GM15510 (cell line): ENCODE results near the gene STAM2.
A peak's percentile ranks its signal among the peaks of the same experiment; 100 is the strongest.

Experiments
- POLR2A ChIP-seq: IDR thresholded peaks from 3 replicates; pipeline ENCODE4 v1.6.1; 2011; ENCODE audit warnings: borderline replicate concordance; ENCODE audit not compliant: insufficient read length; ENCODE audit errors: extremely low read depth

STAM2 gene

DNA sequence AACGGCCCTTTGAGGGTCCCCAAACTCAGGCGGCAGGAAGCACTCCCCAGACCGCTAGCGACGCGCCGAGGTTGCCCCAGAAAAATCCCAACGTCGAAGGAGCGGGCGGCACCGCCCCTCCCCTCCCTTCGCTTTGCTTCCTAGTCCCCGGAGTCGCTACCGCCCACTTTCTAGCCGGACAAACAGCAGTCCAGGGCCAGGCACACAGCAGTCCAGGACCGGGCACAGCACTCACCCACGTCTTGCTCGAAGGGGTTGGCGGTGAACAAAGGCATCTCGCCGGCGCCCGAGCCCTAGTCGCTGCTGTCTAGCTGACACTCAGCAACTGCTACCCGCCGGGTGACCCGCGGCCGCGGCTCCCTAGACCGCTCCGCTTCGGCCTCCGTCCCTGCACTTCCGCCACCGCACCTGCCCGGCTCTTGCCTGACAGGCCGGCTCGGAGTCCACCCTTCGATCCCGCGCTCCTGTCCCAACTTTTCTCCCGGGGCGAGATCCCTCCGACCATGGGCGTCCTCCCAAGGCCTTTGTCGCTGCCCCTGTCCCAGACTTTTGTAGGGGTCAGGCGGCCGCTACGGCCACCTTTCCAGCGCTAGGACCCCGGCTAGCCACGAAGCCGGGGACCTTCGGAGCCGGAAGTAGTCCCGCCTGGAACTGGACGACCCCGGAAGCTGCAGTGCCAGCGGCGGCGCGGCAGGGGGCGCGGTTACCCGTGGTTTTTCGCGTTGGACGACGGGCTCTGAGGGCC lies at the start of gene STAM2:
TSS of gene STAM2 (minus strand) at position 396 of the 745 bp plus-strand sequence. CDS start at position 275, 121 bp downstream.
- peak; percentile 83 for TF ChIP-seq POLR2A

- no peak for TF ChIP-seq POLR2A
Measured at GRCh38 chr2:152223977-152224376, 48.4 kb upstream of the STAM2 start.

DNA sequence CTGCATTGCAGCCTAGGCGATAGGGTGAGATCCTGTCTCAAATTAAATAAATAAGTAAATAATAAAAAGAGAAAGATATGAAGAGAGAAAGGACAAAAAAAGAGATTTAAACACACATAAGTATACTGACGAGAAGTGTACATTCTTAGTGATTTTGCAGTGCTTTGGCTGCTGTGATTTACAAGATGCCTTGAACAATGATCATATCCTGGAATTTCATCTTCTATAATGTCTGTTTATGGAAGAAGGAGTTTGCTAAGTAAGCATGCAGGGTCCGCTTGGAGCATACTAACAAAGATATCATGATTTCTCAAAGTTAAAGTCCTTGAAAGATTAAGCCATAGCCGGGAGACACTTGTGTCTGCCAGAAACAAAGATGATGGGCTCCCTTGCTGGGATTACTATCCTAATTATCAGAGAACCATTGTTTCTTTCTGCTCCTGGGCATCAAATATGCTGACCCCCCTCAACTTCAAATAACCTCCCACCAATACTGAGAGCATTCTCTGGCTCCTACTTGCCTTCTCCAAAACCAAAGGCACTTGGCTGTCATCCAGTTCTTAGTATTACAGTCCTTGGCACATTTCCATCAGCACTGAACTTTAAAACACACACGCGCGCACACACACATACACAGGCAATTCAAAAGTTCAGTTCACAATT lies 47.5 kb upstream of the STAM2 start:
- no peak for TF ChIP-seq POLR2A

- no peak for TF ChIP-seq POLR2A
Measured at GRCh38 chr2:152221839-152222238, 46.3 kb upstream of the STAM2 start.

GRCh38 chr2:152219077-152219828 lies 43.7 kb upstream of the STAM2 start:
- no peak for TF ChIP-seq POLR2A

DNA sequence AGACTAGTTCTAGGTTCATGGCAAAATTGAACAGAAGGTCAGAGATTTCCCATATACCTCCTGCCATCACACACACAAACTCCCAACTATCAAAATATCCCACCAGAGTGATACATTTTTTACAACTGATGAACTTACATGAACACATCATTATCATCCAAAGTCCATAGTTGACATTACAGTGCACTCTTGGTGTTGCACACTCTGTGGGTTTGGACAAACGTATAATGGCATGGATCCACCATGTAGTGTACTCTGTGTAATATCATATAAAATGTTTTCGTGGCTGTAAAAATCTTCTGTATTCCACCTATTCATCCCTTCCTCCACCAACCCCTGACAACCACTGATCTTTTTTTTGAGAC lies 25.9 kb upstream of the STAM2 start:
- no peak for TF ChIP-seq POLR2A

- no peak for TF ChIP-seq POLR2A
Measured at GRCh38 chr2:152200565-152201465, 25.3 kb upstream of the STAM2 start.

GRCh38 chr2:152200101-152200500 lies 24.5 kb upstream of the STAM2 start:
- no peak for TF ChIP-seq POLR2A

- no peak for TF ChIP-seq POLR2A
Measured at GRCh38 chr2:152198499-152198898, 22.9 kb upstream of the STAM2 start.

DNA sequence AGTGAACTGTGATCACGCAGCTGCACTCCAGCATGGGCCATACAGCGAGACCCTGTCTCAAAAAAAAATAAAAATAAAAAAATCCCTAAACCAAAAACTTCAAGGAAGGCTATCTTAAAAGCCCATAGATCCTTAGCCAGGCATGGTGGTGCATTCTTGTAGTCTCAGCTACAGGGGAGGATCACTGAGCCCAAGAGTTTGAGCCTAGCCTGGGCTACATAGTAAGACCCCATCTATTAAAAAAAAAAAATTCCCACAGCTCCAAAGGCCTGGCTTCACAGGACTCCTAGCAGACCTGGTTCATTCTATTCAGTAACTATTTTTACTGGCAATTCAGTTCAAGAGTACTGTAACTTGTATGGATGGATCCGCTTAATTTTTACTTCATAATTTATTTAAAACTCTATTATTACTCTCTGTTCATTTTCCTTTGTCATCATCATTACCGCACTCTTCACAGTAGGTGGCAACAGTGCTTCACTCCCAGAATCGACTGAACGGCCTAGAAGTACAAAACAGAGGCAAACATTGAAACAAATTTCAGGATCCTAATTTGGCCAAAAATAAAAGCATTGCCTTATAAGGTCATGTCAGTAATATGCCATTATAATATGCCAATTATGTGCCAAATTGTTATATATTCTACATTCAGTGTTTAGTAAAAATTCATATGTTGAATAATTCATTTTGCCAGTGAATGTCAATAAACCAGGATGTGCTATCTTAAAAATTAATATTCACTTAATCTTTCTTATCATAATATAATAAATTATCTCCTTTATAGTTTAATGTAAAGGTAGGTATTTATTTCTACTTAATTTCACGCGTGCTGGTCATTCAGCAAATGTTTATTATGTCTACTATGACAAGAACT lies 14.3 kb upstream of the STAM2 start:
- no peak for TF ChIP-seq POLR2A

GRCh38 chr2:152186262-152186661 lies 10.7 kb upstream of the STAM2 start:
- TF ChIP-seq POLR2A, result no peak

DNA sequence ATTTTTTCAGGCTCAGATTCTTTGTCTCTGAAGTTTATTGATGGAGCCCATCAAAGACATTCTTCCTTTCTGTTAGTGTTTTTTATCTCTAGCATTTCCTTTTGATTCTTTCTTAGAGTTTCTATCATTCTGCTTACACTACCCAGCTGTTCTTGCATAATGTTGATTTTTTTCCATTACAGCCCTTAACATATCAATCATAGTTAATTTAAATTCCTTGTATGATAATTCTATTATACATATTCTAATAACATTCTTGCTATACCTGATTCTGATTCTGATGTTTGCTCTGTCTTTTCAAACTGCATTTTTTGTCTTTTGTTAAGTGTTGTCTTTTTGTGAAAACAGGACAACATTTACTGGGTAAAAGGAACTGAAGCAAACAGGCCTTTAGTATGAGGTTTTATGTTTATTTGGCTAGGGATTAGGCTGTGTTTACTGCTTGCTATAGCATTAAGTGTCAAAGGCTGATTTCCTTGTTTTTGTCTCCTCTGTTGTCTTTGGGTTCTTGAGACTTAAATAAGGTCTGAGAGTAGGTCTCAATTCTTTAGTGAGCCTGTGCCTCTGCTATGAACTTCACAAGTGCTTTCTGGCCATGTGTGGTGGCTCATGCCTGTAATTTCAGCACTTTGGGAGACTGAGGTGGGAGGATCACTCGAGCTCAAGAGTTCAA lies 8.0 kb upstream of the STAM2 start:
- TF ChIP-seq POLR2A, result no peak

DNA sequence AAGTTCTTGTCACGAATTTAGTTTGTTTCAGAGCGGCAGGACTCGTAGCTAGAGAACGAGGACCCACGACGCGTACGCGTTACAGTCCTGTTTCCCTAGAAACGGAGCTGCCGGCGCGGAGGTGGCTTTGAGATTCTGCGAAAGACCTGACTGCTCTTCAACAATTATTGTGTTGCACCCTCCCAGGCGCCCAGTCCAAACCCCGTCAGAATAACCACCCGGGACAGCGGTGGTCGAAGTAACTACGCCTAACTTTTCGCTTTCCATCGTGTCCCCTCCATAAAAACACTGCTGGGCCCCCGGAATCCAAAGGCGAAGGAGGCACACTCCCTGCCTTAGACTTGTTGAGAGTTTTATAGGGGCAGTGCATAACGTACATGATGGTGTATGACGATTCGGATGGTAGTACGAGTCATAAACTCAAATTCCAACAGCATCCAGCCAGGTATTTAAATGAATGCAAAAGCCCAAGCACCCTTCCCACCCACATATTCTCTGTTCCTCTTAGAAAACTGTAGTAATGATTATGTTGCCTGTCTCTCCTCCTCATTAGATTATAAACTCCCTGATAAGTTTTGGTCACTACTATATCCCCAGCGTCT lies 651 bp upstream of the STAM2 start:
- no peak for TF ChIP-seq POLR2A
